ENCODE data around the gene FYB2. TPM values are rescaled to one million over a fixed set of nuclear protein-coding genes. Genes with fewer than 3 reads are reported as not detected.

Gene FYB2
- not detected in 2 replicates for total RNA-seq

- TF ChIP-seq CTCF (IDR thresholded peaks at IDR 0.05; ENCODE audit: insufficient read depth, low read length, poor library complexity, severe bottlenecking), result no peak
- Histone ChIP-seq H3K36me3 (ENCODE audit: control insufficient read depth, insufficient read depth, low read length) (no peaks in the 10 kb centered on the region), H3K27me3 (ENCODE audit: control insufficient read depth, insufficient read depth, low read length) (no peaks in the 10 kb centered on the region), H3K4me3 (ENCODE audit: low read depth, low read length) (no peak within 1 kb of the TSS)
- DNase-seq (ENCODE audit: low read depth), result no peak
These were observed at the start of gene FYB2 for GRCh38 chr1:56819387-56819899. TSS of gene FYB2 (minus strand) at chr1:56819404. CDS start at chr1:56819290, 114 bp downstream.

DNA sequence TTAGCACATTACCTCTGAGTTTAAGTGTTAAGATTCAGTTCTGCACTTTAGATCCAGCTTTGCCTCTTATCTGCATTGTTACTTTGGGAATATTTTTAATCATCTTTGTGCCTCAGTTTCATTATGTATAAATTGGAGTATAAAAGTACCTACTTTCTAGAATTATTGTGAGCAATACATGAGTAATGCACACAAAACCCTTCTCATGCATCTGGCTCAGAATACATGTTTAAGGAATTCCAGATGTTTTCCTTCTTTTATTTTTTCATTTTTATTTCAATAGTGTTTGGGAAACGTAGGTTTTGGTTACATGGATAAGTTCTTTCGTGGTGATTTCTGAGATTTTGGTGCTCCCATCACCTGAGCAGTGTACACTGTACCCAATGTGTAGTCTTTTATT, 49.6 kb upstream of the FYB2 start:
- Histone ChIP-seq H3K36me3 (ENCODE audit: control insufficient read depth, insufficient read depth, low read length) (no peaks in the 10 kb centered on the region), H3K27me3 (ENCODE audit: control insufficient read depth, insufficient read depth, low read length) (no peaks in the 10 kb centered on the region), H3K4me3 (ENCODE audit: low read depth, low read length) (no peak overlapping the region)
- no peak for TF ChIP-seq CTCF (IDR thresholded peaks at IDR 0.05; ENCODE audit: insufficient read depth, low read length, poor library complexity, severe bottlenecking)
- no peak for DNase-seq (ENCODE audit: low read depth)

- no peak overlapping the region for H3K4me3 ChIP-seq (ENCODE audit: low read depth, low read length)
- no peaks in the 10 kb centered on the region for H3K36me3 ChIP-seq (ENCODE audit: control insufficient read depth, insufficient read depth, low read length)
- DNase-seq (ENCODE audit: low read depth), result no peak
- no peaks in the 10 kb centered on the region for H3K27me3 ChIP-seq (ENCODE audit: control insufficient read depth, insufficient read depth, low read length)
- no peak for TF ChIP-seq CTCF (IDR thresholded peaks at IDR 0.05; ENCODE audit: insufficient read depth, low read length, poor library complexity, severe bottlenecking)
These were observed 48.3 kb upstream of the FYB2 start for GRCh38 chr1:56867491-56867890.

DNA sequence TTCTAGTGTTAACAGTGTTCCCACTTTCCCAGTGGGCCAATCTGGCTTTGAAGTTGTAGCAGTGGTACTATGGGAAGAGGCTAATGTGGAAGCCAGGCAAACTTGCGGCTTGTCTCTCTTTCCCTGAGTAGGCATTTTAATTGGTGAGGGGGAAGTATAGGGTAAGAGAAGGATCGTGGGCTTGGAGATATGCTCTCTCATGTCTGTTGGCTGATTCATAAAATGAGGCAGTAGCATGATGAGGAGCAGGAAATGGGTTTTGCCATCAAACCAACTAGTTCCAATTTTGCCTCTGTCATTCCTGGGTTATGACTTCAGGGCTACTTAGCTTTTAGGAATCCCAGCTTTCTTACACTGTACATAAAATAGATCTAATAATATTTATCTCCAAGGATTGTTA, 47.5 kb upstream of the FYB2 start:
- TF ChIP-seq CTCF (IDR thresholded peaks at IDR 0.05; ENCODE audit: insufficient read depth, low read length, poor library complexity, severe bottlenecking), result no peak
- H3K27me3 ChIP-seq (ENCODE audit: control insufficient read depth, insufficient read depth, low read length), result no peaks in the 10 kb centered on the region
- no peaks in the 10 kb centered on the region for H3K36me3 ChIP-seq (ENCODE audit: control insufficient read depth, insufficient read depth, low read length)
- no peak for DNase-seq (ENCODE audit: low read depth)
- no peak overlapping the region for H3K4me3 ChIP-seq (ENCODE audit: low read depth, low read length)

DNA sequence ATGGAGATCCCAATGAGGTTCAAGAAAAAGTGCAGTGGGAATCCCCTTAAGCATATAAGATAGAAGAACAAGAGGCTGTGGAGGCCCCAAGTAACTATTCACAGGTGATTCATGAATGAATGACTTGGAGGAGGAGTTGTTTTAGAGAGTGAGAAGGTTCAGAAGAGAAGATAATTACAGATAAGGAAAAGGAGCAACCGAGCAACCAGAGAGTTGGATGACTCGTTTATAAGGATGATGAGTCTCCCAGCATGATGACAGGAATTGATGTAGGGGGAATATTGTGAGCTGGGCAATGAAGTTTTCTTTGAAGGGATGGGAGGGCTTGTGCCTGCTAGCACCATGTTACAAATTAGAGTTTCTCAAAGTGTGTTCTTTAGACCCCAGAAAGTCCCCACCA, 45.2 kb upstream of the FYB2 start:
- Histone ChIP-seq H3K36me3 (ENCODE audit: control insufficient read depth, insufficient read depth, low read length) (no peaks in the 10 kb centered on the region), H3K4me3 (ENCODE audit: low read depth, low read length) (no peak overlapping the region), H3K27me3 (ENCODE audit: control insufficient read depth, insufficient read depth, low read length) (no peaks in the 10 kb centered on the region)
- no peak for TF ChIP-seq CTCF (IDR thresholded peaks at IDR 0.05; ENCODE audit: insufficient read depth, low read length, poor library complexity, severe bottlenecking)
- DNase-seq (ENCODE audit: low read depth), result peak; percentile 5

GRCh38 chr1:56863265-56863992, 44.2 kb upstream of the FYB2 start:
- Histone ChIP-seq H3K36me3 (ENCODE audit: control insufficient read depth, insufficient read depth, low read length) (no peaks in the 10 kb centered on the region), H3K4me3 (ENCODE audit: low read depth, low read length) (no peak overlapping the region), H3K27me3 (ENCODE audit: control insufficient read depth, insufficient read depth, low read length) (no peaks in the 10 kb centered on the region)
- no peak for TF ChIP-seq CTCF (IDR thresholded peaks at IDR 0.05; ENCODE audit: insufficient read depth, low read length, poor library complexity, severe bottlenecking)
- no peak for DNase-seq (ENCODE audit: low read depth)
